ENCODE data around the gene COL26A1. TPM values are rescaled to one million over a fixed set of nuclear protein-coding genes. Genes with fewer than 3 reads are reported as not detected.

COL26A1 gene
- total RNA-seq, 6 experiments from 2014 or later: 1.4 to 5.4 (median 3.0) TPM

DNA sequence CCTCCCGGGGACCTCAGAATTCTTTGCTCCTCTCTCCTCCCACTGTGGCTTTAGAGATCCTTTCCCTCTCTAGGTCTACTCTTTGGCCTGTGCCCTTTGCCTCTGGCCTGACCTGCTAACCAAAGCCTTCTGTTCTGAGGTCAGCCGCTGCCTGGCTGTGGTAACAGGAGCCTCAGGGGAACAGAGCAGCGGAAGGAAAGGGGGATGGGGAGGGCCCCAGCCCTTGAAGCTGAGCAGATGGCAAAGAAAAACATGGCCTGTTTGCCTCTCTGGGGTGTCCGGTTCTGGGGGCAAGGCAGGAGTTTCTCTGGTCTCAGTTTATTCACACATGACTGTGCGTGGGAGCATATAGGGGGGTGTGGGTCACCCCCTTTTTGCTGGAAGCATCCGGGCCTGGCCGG lies 28.2 kb downstream of the COL26A1 start:
- Histone ChIP-seq H3K27me3 (no peaks in the 10 kb centered on the region), H3K4me3 (no peak overlapping the region), H3K4me1 (peaks cover 0 to 25% (median 12%) of the 10 kb centered on the region in 4 donors), H3K36me3 (no peaks in the 10 kb centered on the region), H3K9me3 (no peaks in the 10 kb centered on the region), H3K27ac (peak overlapping the region in 2 of 3 donors; percentile 24 to 69)
- intact Hi-C loops (cut with DNase I): no loop called here
- no peak for TF ChIP-seq POLR2A (IDR thresholded peaks at IDR 0.05)
- TF ChIP-seq, protein P1, sequence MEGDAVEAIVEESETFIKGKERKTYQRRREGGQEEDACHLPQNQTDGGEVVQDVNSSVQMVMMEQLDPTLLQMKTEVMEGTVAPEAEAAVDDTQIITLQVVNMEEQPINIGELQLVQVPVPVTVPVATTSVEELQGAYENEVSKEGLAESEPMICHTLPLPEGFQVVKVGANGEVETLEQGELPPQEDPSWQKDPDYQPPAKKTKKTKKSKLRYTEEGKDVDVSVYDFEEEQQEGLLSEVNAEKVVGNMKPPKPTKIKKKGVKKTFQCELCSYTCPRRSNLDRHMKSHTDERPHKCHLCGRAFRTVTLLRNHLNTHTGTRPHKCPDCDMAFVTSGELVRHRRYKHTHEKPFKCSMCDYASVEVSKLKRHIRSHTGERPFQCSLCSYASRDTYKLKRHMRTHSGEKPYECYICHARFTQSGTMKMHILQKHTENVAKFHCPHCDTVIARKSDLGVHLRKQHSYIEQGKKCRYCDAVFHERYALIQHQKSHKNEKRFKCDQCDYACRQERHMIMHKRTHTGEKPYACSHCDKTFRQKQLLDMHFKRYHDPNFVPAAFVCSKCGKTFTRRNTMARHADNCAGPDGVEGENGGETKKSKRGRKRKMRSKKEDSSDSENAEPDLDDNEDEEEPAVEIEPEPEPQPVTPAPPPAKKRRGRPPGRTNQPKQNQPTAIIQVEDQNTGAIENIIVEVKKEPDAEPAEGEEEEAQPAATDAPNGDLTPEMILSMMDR (IDR thresholded peaks at IDR 0.05): no peak
- WGBS (ENCODE audit: insufficient coverage, low coverage, low lambda C conversion rate, missing lambda C conversion rate): 13% methylated on average over 5 of the region's 7 CpGs
- peak; percentile 76 to 90 (median 84) for ATAC-seq
- peak; percentile 59 to 82 (median 82) for DNase-seq

DNA sequence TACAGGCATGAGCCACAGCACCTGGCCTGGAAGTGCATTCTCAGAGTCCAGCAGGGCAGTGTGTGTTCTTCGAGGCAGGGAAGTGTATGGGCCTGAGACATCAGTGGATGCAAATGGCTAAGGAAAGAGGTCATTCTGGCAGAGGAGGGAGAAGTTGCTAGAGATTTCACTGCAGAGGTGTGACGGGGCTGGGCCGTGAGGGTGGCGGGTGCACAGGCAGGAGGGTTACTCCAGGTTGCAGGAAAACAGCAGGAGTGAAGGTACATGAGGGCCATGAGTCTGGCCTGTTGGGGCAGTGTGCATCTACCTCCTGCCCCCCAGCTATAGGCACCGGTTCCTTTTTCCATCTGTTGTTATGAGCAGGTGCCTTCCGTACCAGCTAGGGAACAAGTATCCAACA lies 29.3 kb downstream of the COL26A1 start:
- Histone ChIP-seq H3K4me1 (peaks cover 0 to 14% (median 7%) of the 10 kb centered on the region in 4 donors), H3K4me3 (no peak overlapping the region), H3K9me3 (no peaks in the 10 kb centered on the region), H3K36me3 (no peaks in the 10 kb centered on the region), H3K27me3 (no peaks in the 10 kb centered on the region), H3K27ac (no peak overlapping the region)
- DNase-seq (no peak), ATAC-seq (no peak)
- 94% methylated on average over 3 of the region's 6 CpGs for WGBS (ENCODE audit: insufficient coverage, low coverage, low lambda C conversion rate, missing lambda C conversion rate)
- TF ChIP-seq POLR2A (IDR thresholded peaks at IDR 0.05): no peak
- TF ChIP-seq, protein P1 (IDR thresholded peaks at IDR 0.05): no peak
- intact Hi-C loops (cut with DNase I): no loop called here

DNA sequence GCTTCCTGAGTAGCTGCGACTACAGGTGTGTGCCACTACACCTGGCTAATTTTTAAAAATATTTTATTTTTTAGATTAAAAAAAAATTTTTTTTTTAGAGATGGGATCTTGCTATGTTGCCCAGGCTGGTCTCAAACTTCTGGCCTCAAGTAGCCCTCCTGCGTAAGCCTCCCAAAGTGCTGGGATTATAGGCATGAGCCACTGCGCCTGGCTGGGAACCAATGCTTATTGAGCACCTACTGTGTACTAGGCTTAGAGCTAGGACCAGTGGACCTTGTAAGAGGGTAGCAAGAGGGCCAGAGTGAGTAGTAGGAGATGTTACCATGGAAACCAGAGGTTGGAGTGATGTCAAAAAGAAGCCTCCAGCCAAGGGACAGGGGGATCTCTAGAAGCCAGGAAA lies 31.2 kb downstream of the COL26A1 start:
- Histone ChIP-seq H3K4me1 (peaks cover 0 to 11% (median 5%) of the 10 kb centered on the region in 4 donors), H3K9me3 (no peaks in the 10 kb centered on the region), H3K27me3 (no peaks in the 10 kb centered on the region), H3K4me3 (no peak overlapping the region), H3K27ac (no peak overlapping the region), H3K36me3 (no peaks in the 10 kb centered on the region)
- whole genome bisulfite sequencing (ENCODE audit: insufficient coverage, low coverage, low lambda C conversion rate, missing lambda C conversion rate): 72% methylated on average over 3 of the region's 3 CpGs
- TF ChIP-seq, protein P1 (IDR thresholded peaks at IDR 0.05): no peak
- ATAC-seq (no peak), DNase-seq (no peak)
- intact Hi-C loops (cut with DNase I): no loop called here

GRCh38 chr7:101395376-101395775 lies 32.7 kb downstream of the COL26A1 start:
- DNase-seq: no peak
- no peak overlapping the region for H3K4me3 ChIP-seq
- WGBS (ENCODE audit: insufficient coverage, low coverage, low lambda C conversion rate, missing lambda C conversion rate): 64% methylated on average over 3 of the region's 7 CpGs
- intact Hi-C loops (cut with DNase I): no loop called here
- H3K27ac ChIP-seq: no peak overlapping the region
- no peaks in the 10 kb centered on the region for H3K27me3 ChIP-seq
- H3K4me1 ChIP-seq: peaks cover 0 to 9% (median 4%) of the 10 kb centered on the region in 4 donors
- H3K9me3 ChIP-seq: no peaks in the 10 kb centered on the region
- no peaks in the 10 kb centered on the region for H3K36me3 ChIP-seq
- ATAC-seq: no peak
- TF ChIP-seq, protein P1 (IDR thresholded peaks at IDR 0.05): no peak
- TF ChIP-seq POLR2A (IDR thresholded peaks at IDR 0.05): no peak

DNA sequence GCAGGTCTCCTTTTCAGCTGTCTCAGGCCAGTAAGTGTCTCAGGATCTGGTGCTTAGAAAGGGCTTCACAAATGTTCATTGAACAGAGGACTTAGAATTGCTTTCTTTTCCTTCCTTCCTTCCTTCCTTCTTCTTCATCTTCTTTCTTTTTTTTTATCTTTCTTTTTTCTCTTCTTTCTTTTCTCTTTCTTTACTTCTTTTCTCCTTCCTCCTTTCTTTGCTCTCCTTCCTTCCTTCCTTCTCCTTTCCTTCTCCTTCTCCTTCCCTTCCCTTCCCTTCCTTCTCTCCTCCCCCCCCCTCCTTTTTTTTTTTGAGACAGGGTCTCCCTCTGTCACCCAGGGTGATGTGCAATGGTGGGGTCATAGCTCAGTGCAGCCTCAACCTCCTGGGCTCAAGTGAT lies 34.6 kb downstream of the COL26A1 start:
- Histone ChIP-seq H3K27me3 (no peaks in the 10 kb centered on the region), H3K4me3 (no peak overlapping the region), H3K27ac (no peak overlapping the region), H3K9me3 (no peaks in the 10 kb centered on the region), H3K36me3 (no peaks in the 10 kb centered on the region), H3K4me1 (no peaks in the 10 kb centered on the region)
- TF ChIP-seq, protein P1 (IDR thresholded peaks at IDR 0.05): no peak
- intact Hi-C loops (cut with DNase I): no loop called here
- no peak for ATAC-seq
- no peak for DNase-seq
